ENCODE results near the gene PLAAT3.

- no peak for TF ChIP-seq CTCF (IDR thresholded peaks at IDR 0.05)
- TF ChIP-seq POLR2A (IDR thresholded peaks at IDR 0.05), result no peak
Observed at GRCh38 chr11:63590024-63590788, 24.0 kb downstream of the PLAAT3 start.
